IMR-90 (cell line): ENCODE data around the gene PTGER2.

ENCODE experiments used
- BHLHE40 ChIP-seq: fragments of 150-350 bp; IDR thresholded peaks from 2 replicates; pipeline ENCODE4 v1.6.1; 2016; ENCODE audit warnings: mild to moderate bottlenecking, low read depth, low read length
- CTCF ChIP-seq: conservative IDR thresholded peaks from 2 replicates; pipeline ENCODE4 v1.5.1; 2012; ENCODE audit warnings: mild to moderate bottlenecking, low read depth, low read length, improper control_type of control experiment
- ELK1 ChIP-seq: fragments of 150-350 bp; IDR thresholded peaks from 2 replicates; pipeline ENCODE4 v1.6.1; 2016; ENCODE audit warnings: low read depth, mild to moderate bottlenecking, low read length, moderate library complexity, borderline replicate concordance
- POLR2A ChIP-seq: IDR thresholded peaks from 2 replicates; pipeline ENCODE4 v1.6.1; 2012; ENCODE audit warnings: mild to moderate bottlenecking, low read depth, low read length
- RCOR1 ChIP-seq: IDR thresholded peaks from 2 replicates; pipeline ENCODE4 v1.6.1; 2012; ENCODE audit warnings: mild to moderate bottlenecking, low read length, improper control_type of control experiment; ENCODE audit not compliant: insufficient replicate concordance
- SMC3 ChIP-seq: fragments of 150-350 bp; IDR thresholded peaks from 2 replicates; pipeline ENCODE4 v1.6.1; 2016; ENCODE audit warnings: low read depth, mild to moderate bottlenecking, antibody characterized with exemption, low read length, moderate library complexity

- TF ChIP-seq CTCF (no peak), POLR2A (no peak), SMC3 (no peak), BHLHE40 (no peak), RCOR1 (no peak), ELK1 (no peak)
Measured at GRCh38 chr14:52354242-52354641, 40.1 kb downstream of the PTGER2 start.
